ENCODE measurements around the gene UBE2E2.

DNA sequence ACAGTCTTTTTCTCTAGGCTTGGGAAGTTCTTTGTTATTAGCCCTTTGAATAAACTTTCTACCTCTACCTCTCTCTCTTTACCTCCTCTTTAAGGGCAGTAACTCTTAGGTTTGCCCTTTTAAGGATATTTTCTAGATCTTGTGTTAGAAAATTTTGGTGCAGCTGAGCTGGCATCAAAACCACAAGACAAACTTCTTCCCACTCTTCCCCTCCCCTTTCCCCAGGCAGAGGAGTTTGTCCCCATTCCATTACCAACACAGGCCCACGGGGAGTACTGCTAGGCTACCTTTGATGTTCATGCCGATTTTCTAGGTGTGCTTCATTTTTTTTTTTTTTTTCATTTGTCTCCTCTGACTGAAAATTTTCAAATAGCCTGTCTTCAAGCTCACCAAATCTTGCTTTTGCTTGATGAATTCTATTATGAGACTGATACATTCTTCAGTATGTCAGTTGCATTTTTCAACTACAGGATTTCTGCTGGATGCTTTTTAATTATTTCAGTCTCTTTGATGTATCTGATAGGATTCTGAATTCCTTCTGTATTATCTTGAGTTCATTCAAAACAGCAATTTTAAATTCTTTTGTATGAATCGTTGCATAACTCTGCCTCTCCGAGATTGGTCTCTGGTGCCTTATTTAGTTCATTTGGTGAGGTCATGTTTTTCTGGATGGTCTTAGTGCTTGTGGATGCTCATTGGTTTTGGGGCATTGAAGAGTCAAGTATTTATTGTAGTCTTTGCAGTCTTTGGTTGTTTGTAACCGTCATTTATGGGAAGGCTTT lies 112.0 kb downstream of the UBE2E2 start:
- TF ChIP-seq ZNF274 (IDR thresholded peaks at IDR 0.05; ENCODE audit: low read depth, low read length) (no peak), YY1 (IDR thresholded peaks at IDR 0.05; ENCODE audit: insufficient read depth, insufficient read length) (no peak), SUZ12 (IDR thresholded peaks at IDR 0.05; ENCODE audit: extremely low read depth, insufficient read depth, insufficient read length) (no peak)

Data from NT2/D1 (cell line).